ENCODE results near the gene SH3BP1.
"Not testable (repeated sequence)": the region's sequence is repeated elsewhere in the genome, so short reads cannot be mapped to it uniquely, and the experiment has no call there.

- TF ChIP-seq POLR2A (IDR thresholded peaks at IDR 0.05; ENCODE audit: low read length); GATA1 (IDR thresholded peaks at IDR 0.05; ENCODE audit: low read depth, low read length): not testable (repeated sequence)
These were observed 29.4 kb upstream of the SH3BP1 start for GRCh38 chr22:37610153-37610475.
